Gastroesophageal sphincter (tissue), 4 donors: ENCODE measurements around the gene SMAD2. TPM values are rescaled to one million over a fixed set of nuclear protein-coding genes. Genes with fewer than 3 reads are reported as not detected.

ENCODE experiments used
- ATAC-seq: fragments of 150-250 bp; one replicate; pipeline ENCODE4 v1.9.1; 2016; ENCODE audit warnings: mild to moderate bottlenecking, moderate library complexity
- H3K27ac ChIP-seq, 4 donors: fragments of 200-600 bp; sonication (generic) in 3 of 4; 1 replicate in 3 of 4; 2 replicates in 1 of 4; pipeline ENCODE4 v1.5.1; 2016 to 2019
- H3K27me3 ChIP-seq: fragments of 200-600 bp; sonication (generic); one replicate; pipeline ENCODE4 v1.5.1; 2019
- H3K36me3 ChIP-seq, 2 donors: fragments of 200-600 bp; sonication (generic); one replicate each; pipeline ENCODE4 v1.5.1; 2019; ENCODE audit warnings: control low read depth in 1 of 2
- H3K4me1 ChIP-seq, 3 donors: fragments of 200-600 bp; sonication (generic); 1 replicate in 2 of 3; 2 replicates in 1 of 3; pipeline ENCODE4 v1.5.1; 2016 to 2019; ENCODE audit warnings: control low read depth in 2 of 3
- H3K4me3 ChIP-seq, 2 donors: fragments of 200-600 bp; sonication (generic); one replicate each; pipeline ENCODE4 v1.5.1; 2019; ENCODE audit warnings: mild to moderate bottlenecking in 1 of 2, moderate library complexity in 1 of 2
- H3K9me3 ChIP-seq, 3 donors: fragments of 200-600 bp; sonication (generic); one replicate each; pipeline ENCODE4 v1.5.1; 2017 to 2019; ENCODE audit warnings: control low read depth in 2 of 3
- CTCF ChIP-seq, 4 experiments: fragments of 200-600 bp in 2 of 4; fragments of 450-650 bp in 2 of 4; sonication (generic) in 1 of 4; IDR thresholded peaks; one replicate each; pipeline ENCODE4 v1.5.1; 2017 to 2019; ENCODE audit warnings: antibody characterized with exemption in 4 of 4, mild to moderate bottlenecking in 2 of 4, moderate library complexity in 2 of 4
- EP300 ChIP-seq: sonication (generic); formaldehyde crosslinking; IDR thresholded peaks from one replicate; pipeline ENCODE4 v1.6.1; 2017; ENCODE audit warnings: antibody characterized with exemption, mild to moderate bottlenecking
- POLR2A ChIP-seq, 2 donors: fragments of 450-650 bp; IDR thresholded peaks; one replicate each; pipeline ENCODE4 v1.6.1; 2017; ENCODE audit warnings: antibody characterized with exemption in 2 of 2, mild to moderate bottlenecking in 2 of 2, moderate library complexity in 1 of 2
- POLR2AphosphoS5 ChIP-seq: sonication (generic); formaldehyde crosslinking; IDR thresholded peaks from one replicate; pipeline ENCODE4 v1.6.1; 2017; ENCODE audit warnings: antibody characterized with exemption
- WGBS, 2 donors: methylation state at CpG; one replicate each; pipeline ENCODE4 v1.1.5; 2018; ENCODE audit warnings: low coverage in 1 of 2; 5-methylcytosine and 5-hydroxymethylcytosine counted together
- total RNA-seq, 4 donors: library from RNA; depleted of rRNA; stranded (reverse); fragments of >200 nt; gene quantifications; one replicate each; pipeline ENCODE4 v1.1.0, GENCODE V29; 2016

SMAD2 gene
- total RNA-seq, 4 donors from 2014 or later = 76.5 to 143 (median 109) TPM

- Histone ChIP-seq H3K36me3 (no peaks in the 10 kb centered on the region), H3K27ac (no peak overlapping the region), H3K4me3 (no peak overlapping the region), H3K9me3 (no peaks in the 10 kb centered on the region), H3K4me1 (no peaks in the 10 kb centered on the region), H3K27me3 (no peaks in the 10 kb centered on the region)
- 20 to 25% methylated on average over 2 of the region's 2 CpGs for WGBS, 2 donors
- TF ChIP-seq POLR2A (IDR thresholded peaks at IDR 0.05) (no peak), EP300 (no peak), CTCF (IDR thresholded peaks at IDR 0.05) (no peak), POLR2AphosphoS5 (no peak)
- no peak for ATAC-seq
Observed at GRCh38 chr18:47949202-47949601, 18.7 kb upstream of the SMAD2 start.

DNA sequence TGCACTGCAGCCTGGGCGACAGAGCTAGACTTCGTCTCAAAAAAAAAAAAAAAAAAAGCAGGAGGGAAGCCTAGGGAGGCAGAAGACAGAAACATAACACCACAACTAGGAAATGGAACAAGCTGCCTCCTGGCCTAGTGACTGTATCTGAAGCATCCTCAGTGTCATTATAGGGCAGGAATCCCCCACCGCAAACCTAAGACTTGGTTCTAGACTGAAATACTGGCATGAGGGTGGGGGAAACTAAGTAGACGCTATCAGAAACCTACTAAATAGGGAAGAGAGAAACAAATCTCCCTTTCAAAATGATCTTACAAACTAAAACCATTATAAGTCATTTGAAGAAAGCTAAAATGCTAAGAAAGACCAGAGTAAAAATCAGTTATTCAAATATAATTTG is 16.4 kb upstream of the SMAD2 start:
- no peak for ATAC-seq
- 87 to 100% methylated on average over 2 to 3 of the region's 4 CpGs for WGBS, 2 donors

DNA sequence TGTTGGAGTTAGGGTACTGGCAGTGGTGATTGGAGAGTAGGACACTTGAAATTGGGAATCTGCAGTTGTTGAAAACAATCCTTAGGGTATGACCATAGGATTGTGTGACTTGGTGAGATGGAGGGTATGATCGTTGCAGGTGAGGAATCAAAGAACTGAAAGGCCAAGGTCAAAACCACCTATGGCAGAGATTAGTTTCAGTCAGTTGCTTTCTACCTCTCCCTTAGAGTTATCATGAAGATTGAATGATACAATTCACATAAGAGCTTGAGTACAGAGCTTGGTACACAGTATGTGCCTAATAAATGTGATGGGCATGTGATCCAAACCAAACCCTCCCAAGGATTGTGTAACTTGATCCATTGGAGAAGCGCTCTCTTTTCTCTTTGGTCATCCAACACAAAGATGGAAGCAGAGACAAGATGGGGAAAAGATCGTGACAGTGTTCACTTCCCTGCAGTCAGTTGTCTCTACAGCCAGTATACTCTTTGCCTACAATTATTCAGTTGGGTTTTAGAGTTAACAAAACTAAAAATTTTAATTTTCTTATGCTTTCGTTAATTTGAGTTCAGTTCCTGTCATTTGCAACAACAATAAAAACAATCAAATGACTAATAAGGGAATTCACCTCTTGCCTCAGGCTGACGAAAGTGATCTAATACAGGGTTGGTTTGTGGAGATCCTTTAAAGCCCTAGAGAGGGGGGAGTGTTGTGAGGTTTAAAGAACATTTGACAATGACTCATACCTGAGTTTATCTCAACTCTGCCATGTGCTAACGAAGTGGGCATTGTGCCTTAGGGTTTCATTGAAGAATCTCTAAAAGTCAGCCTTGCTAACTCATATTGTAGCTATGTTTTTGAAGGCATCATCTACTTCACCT is 14.8 kb upstream of the SMAD2 start:
- Histone ChIP-seq H3K4me1 (no peaks in the 10 kb centered on the region), H3K9me3 (no peaks in the 10 kb centered on the region), H3K27ac (no peak overlapping the region), H3K36me3 (no peaks in the 10 kb centered on the region), H3K4me3 (no peak overlapping the region), H3K27me3 (no peaks in the 10 kb centered on the region)
- no peak for TF ChIP-seq CTCF (IDR thresholded peaks at IDR 0.05)
- TF ChIP-seq POLR2AphosphoS5 = no peak
- no peak for TF ChIP-seq POLR2A (IDR thresholded peaks at IDR 0.05)
- no peak for TF ChIP-seq EP300
- ATAC-seq = no peak
- WGBS, 2 donors = 69 to 84% methylated on average over 6 of the region's 6 CpGs

More for the DNA sequence above, 16.4 kb upstream of the SMAD2 start:
- no peak for TF ChIP-seq EP300
- Histone ChIP-seq H3K4me3 (no peak overlapping the region), H3K27ac (no peak overlapping the region), H3K4me1 (no peaks in the 10 kb centered on the region), H3K27me3 (no peaks in the 10 kb centered on the region), H3K9me3 (no peaks in the 10 kb centered on the region), H3K36me3 (no peaks in the 10 kb centered on the region)

DNA sequence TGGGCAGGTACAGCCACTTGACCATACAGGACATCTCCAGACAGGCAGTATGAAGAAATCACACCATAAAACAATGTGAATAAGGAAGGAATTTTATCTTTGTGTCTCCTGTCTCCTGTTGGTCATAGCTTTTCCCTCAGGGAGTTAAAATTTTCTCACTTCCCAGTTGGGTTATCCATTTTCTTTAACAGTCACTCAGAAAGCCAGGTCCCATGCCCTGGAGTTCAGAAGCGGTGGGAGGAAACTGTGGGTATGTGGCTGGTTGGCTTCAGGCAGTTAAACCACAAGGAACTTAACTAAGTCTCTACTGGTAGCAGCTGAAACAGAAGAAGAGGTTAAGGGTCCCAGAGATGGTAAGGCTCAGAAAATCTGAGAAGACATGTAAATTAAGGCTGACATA is 6.5 kb upstream of the SMAD2 start:
- TF ChIP-seq POLR2AphosphoS5 (no peak), EP300 (no peak), CTCF (IDR thresholded peaks at IDR 0.05) (no peak)
- no peak for ATAC-seq
- no peaks in the 10 kb centered on the region for H3K9me3 ChIP-seq
- 60% methylated on average over 1 of the region's 1 CpG; no CpG with 5 or more reads in 1 of the 2 donors for WGBS, 2 donors
- H3K27ac ChIP-seq = no peak overlapping the region
- no peaks in the 10 kb centered on the region for H3K4me1 ChIP-seq
- H3K4me3 ChIP-seq = no peak overlapping the region
- H3K36me3 ChIP-seq = no peaks in the 10 kb centered on the region
- no peaks in the 10 kb centered on the region for H3K27me3 ChIP-seq

DNA sequence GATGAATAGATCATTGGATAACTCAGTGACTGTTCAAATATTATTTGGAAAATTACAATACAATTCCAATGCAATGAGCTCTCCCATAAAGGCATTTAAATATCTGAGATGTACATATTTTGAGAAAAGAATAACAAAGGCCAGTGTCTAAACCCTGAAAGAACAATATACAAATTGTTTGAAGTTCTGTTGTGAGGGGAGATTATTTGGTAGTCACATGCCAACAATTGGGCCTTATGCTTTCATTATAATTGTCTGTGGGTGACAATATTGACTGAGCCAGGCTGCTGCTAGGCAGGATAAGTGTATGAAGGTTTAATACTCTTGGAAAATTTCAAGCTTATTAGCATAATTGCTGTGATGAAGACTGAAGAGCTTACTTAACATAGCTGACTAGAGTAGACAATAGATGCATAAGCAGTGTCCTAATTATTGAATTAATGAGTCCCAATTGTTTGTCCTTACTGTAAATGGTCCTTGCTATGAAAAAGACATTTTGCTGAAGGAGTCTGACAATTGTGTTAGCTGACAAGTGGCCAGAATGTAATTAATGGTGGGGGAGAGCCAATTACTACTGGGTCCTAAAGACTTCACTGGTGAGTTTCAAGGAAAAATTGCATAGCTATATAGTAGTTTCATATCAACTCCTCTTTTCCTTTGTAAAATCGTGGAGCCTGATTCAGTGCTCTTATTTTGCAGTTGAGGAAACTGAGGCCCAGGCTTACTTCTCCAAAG is 5.0 kb upstream of the SMAD2 start:
- 85 to 100% methylated on average over 1 of the region's 1 CpG for WGBS, 2 donors
- TF ChIP-seq EP300 = no peak
- no peak for TF ChIP-seq CTCF (IDR thresholded peaks at IDR 0.05)
- TF ChIP-seq POLR2AphosphoS5 = no peak
- TF ChIP-seq POLR2A (IDR thresholded peaks at IDR 0.05) = no peak
- H3K4me3 ChIP-seq = no peak overlapping the region

More for the DNA sequence above, 5.0 kb upstream of the SMAD2 start:
- H3K36me3 ChIP-seq = no peaks in the 10 kb centered on the region
- peaks cover 0 to 8% (median 0%) of the 10 kb centered on the region in 3 donors for H3K4me1 ChIP-seq
- no peaks in the 10 kb centered on the region for H3K27me3 ChIP-seq
- H3K27ac ChIP-seq = no peak overlapping the region
- ATAC-seq = no peak
- H3K9me3 ChIP-seq = no peaks in the 10 kb centered on the region
